Measurements from ENCODE around the gene KRTAP5-4.
"Not testable (repeated sequence)": the region's sequence is repeated elsewhere in the genome, so short reads cannot be mapped to it uniquely, and the experiment has no call there.

The KRTAP5-4 gene

GRCh38 chr11:1581976-1582375 lies 40.0 kb downstream of the KRTAP5-4 start:
- H3K9ac ChIP-seq (ENCODE audit: low read length in 2 of 2) = no peak overlapping the region
- H3K4me3 ChIP-seq (ENCODE audit: low read length in 2 of 2) = no peak overlapping the region
- no peaks in the 10 kb centered on the region for H3K36me3 ChIP-seq (ENCODE audit: control insufficient read depth in 2 of 2, insufficient read depth in 2 of 2, low read length in 2 of 2)
- no peaks in the 10 kb centered on the region for H3K27me3 ChIP-seq (ENCODE audit: control insufficient read depth in 1 of 2, insufficient read depth in 2 of 2, low read length in 2 of 2)
- H3K27ac ChIP-seq (ENCODE audit: low read length) = no peak overlapping the region
- no peaks in the 10 kb centered on the region for H3K9me3 ChIP-seq (ENCODE audit: control insufficient read depth in 2 of 2, low read length in 2 of 2)
- no peaks in the 10 kb centered on the region for H3K4me1 ChIP-seq (ENCODE audit: control insufficient read depth, insufficient read depth, low read length)

GRCh38 chr11:1576825-1577224 lies 45.1 kb downstream of the KRTAP5-4 start:
- no peaks in the 10 kb centered on the region for H3K27me3 ChIP-seq (ENCODE audit: control insufficient read depth in 1 of 2, insufficient read depth in 2 of 2, low read length in 2 of 2)
- no peaks in the 10 kb centered on the region for H3K9me3 ChIP-seq (ENCODE audit: control insufficient read depth in 2 of 2, low read length in 2 of 2)
- H3K4me1 ChIP-seq (ENCODE audit: control insufficient read depth, insufficient read depth, low read length) = peaks cover 15% of the 10 kb centered on the region
- no peaks in the 10 kb centered on the region for H3K36me3 ChIP-seq (ENCODE audit: control insufficient read depth in 2 of 2, insufficient read depth in 2 of 2, low read length in 2 of 2)
- H3K9ac ChIP-seq (ENCODE audit: low read length in 2 of 2) = no peak overlapping the region
- H3K27ac ChIP-seq (ENCODE audit: low read length) = no peak overlapping the region
- no peak overlapping the region for H3K4me3 ChIP-seq (ENCODE audit: low read length in 2 of 2)

GRCh38 chr11:1575756-1576155 lies 46.2 kb downstream of the KRTAP5-4 start:
- not testable (repeated sequence) for H3K9me3 ChIP-seq (ENCODE audit: control insufficient read depth in 2 of 2, low read length in 2 of 2); H3K4me3 ChIP-seq (ENCODE audit: low read length in 2 of 2); H3K27ac ChIP-seq (ENCODE audit: low read length); H3K27me3 ChIP-seq (ENCODE audit: control insufficient read depth in 1 of 2, insufficient read depth in 2 of 2, low read length in 2 of 2); H3K9ac ChIP-seq (ENCODE audit: low read length in 2 of 2); H3K36me3 ChIP-seq (ENCODE audit: control insufficient read depth in 2 of 2, insufficient read depth in 2 of 2, low read length in 2 of 2)
- H3K4me1 ChIP-seq (ENCODE audit: control insufficient read depth, insufficient read depth, low read length) = peaks cover 18% of the 10 kb centered on the region

- Histone ChIP-seq H3K4me1 (ENCODE audit: control insufficient read depth, insufficient read depth, low read length) (peaks cover 27% of the 10 kb centered on the region), H3K4me3 (ENCODE audit: low read length in 2 of 2) (no peak overlapping the region), H3K27ac (ENCODE audit: low read length) (no peak overlapping the region), H3K9ac (ENCODE audit: low read length in 2 of 2) (no peak overlapping the region), H3K9me3 (ENCODE audit: control insufficient read depth in 2 of 2, low read length in 2 of 2) (no peaks in the 10 kb centered on the region), H3K36me3 (ENCODE audit: control insufficient read depth in 2 of 2, insufficient read depth in 2 of 2, low read length in 2 of 2) (no peaks in the 10 kb centered on the region), H3K27me3 (ENCODE audit: control insufficient read depth in 1 of 2, insufficient read depth in 2 of 2, low read length in 2 of 2) (no peaks in the 10 kb centered on the region)
These were observed 47.0 kb downstream of the KRTAP5-4 start for GRCh38 chr11:1574933-1575242.

GRCh38 chr11:1574238-1574932 lies 47.6 kb downstream of the KRTAP5-4 start:
- peaks cover 32% of the 10 kb centered on the region for H3K4me1 ChIP-seq (ENCODE audit: control insufficient read depth, insufficient read depth, low read length)
- H3K4me3 ChIP-seq (ENCODE audit: low read length in 2 of 2) = peak overlapping the region; percentile 51 to 70
- H3K9me3 ChIP-seq (ENCODE audit: control insufficient read depth in 2 of 2, low read length in 2 of 2) = no peaks in the 10 kb centered on the region
- H3K27me3 ChIP-seq (ENCODE audit: control insufficient read depth in 1 of 2, insufficient read depth in 2 of 2, low read length in 2 of 2) = no peaks in the 10 kb centered on the region
- H3K36me3 ChIP-seq (ENCODE audit: control insufficient read depth in 2 of 2, insufficient read depth in 2 of 2, low read length in 2 of 2) = no peaks in the 10 kb centered on the region
- peak overlapping the region; percentile 28 to 42 for H3K9ac ChIP-seq (ENCODE audit: low read length in 2 of 2)
- peak overlapping the region; percentile 64 for H3K27ac ChIP-seq (ENCODE audit: low read length)

- Histone ChIP-seq H3K4me1 (ENCODE audit: control insufficient read depth, insufficient read depth, low read length) (peaks cover 37% of the 10 kb centered on the region), H3K9ac (ENCODE audit: low read length in 2 of 2) (peak overlapping the region; percentile 28 to 42), H3K36me3 (ENCODE audit: control insufficient read depth in 2 of 2, insufficient read depth in 2 of 2, low read length in 2 of 2) (no peaks in the 10 kb centered on the region), H3K9me3 (ENCODE audit: control insufficient read depth in 2 of 2, low read length in 2 of 2) (no peaks in the 10 kb centered on the region), H3K27me3 (ENCODE audit: control insufficient read depth in 1 of 2, insufficient read depth in 2 of 2, low read length in 2 of 2) (no peaks in the 10 kb centered on the region), H3K4me3 (ENCODE audit: low read length in 2 of 2) (peak overlapping the region; percentile 51 to 70), H3K27ac (ENCODE audit: low read length) (peak overlapping the region; percentile 64)
These were observed 48.1 kb downstream of the KRTAP5-4 start for GRCh38 chr11:1573903-1574237.

- H3K4me3 ChIP-seq (ENCODE audit: low read length in 2 of 2) = peak overlapping the region; percentile 51 to 70
- H3K4me1 ChIP-seq (ENCODE audit: control insufficient read depth, insufficient read depth, low read length) = peaks cover 42% of the 10 kb centered on the region
- no peaks in the 10 kb centered on the region for H3K27me3 ChIP-seq (ENCODE audit: control insufficient read depth in 1 of 2, insufficient read depth in 2 of 2, low read length in 2 of 2)
- peak overlapping the region; percentile 64 for H3K27ac ChIP-seq (ENCODE audit: low read length)
- peak overlapping the region; percentile 28 to 47 for H3K9ac ChIP-seq (ENCODE audit: low read length in 2 of 2)
- no peaks in the 10 kb centered on the region for H3K9me3 ChIP-seq (ENCODE audit: control insufficient read depth in 2 of 2, low read length in 2 of 2)
- no peaks in the 10 kb centered on the region for H3K36me3 ChIP-seq (ENCODE audit: control insufficient read depth in 2 of 2, insufficient read depth in 2 of 2, low read length in 2 of 2)
These were observed 48.6 kb downstream of the KRTAP5-4 start for GRCh38 chr11:1573077-1573902.

- peak within 1 kb of the TSS; percentile 71 to 77 for H3K4me3 ChIP-seq (ENCODE audit: low read length in 2 of 2)
- H3K4me1 ChIP-seq (ENCODE audit: control insufficient read depth, insufficient read depth, low read length) = peaks cover 51% of the 10 kb centered on the region
- no peaks in the 10 kb centered on the region for H3K27me3 ChIP-seq (ENCODE audit: control insufficient read depth in 1 of 2, insufficient read depth in 2 of 2, low read length in 2 of 2)
- peaks cover 0 to 2% of the 10 kb centered on the region in 2 donors for H3K36me3 ChIP-seq (ENCODE audit: control insufficient read depth in 2 of 2, insufficient read depth in 2 of 2, low read length in 2 of 2)
- no peaks in the 10 kb centered on the region for H3K9me3 ChIP-seq (ENCODE audit: control insufficient read depth in 2 of 2, low read length in 2 of 2)
- peak within 1 kb of the TSS; percentile 78 to 79 for H3K9ac ChIP-seq (ENCODE audit: low read length in 2 of 2)
- peak within 1 kb of the TSS; percentile 64 for H3K27ac ChIP-seq (ENCODE audit: low read length)
These were observed 49.5 kb downstream of the KRTAP5-4 start, which contains the start of gene DUSP8 for GRCh38 chr11:1572197-1573076. Gene DUSP8 (minus strand): TSS chr11:1572271. CDS start chr11:1565826, 6,445 bp downstream.

GRCh38 chr11:1571760-1572196 lies 50.2 kb downstream of the KRTAP5-4 start:
- H3K27ac ChIP-seq (ENCODE audit: low read length) = peak overlapping the region; percentile 64
- H3K4me1 ChIP-seq (ENCODE audit: control insufficient read depth, insufficient read depth, low read length) = peaks cover 56% of the 10 kb centered on the region
- H3K9ac ChIP-seq (ENCODE audit: low read length in 2 of 2) = peak overlapping the region; percentile 78 to 79
- peaks cover 0 to 2% of the 10 kb centered on the region in 2 donors for H3K36me3 ChIP-seq (ENCODE audit: control insufficient read depth in 2 of 2, insufficient read depth in 2 of 2, low read length in 2 of 2)
- H3K4me3 ChIP-seq (ENCODE audit: low read length in 2 of 2) = peak overlapping the region in 1 of 2 donors; percentile 77
- H3K27me3 ChIP-seq (ENCODE audit: control insufficient read depth in 1 of 2, insufficient read depth in 2 of 2, low read length in 2 of 2) = no peaks in the 10 kb centered on the region
- H3K9me3 ChIP-seq (ENCODE audit: control insufficient read depth in 2 of 2, low read length in 2 of 2) = no peaks in the 10 kb centered on the region
